ENCODE results near the gene MYOZ3.

DNA sequence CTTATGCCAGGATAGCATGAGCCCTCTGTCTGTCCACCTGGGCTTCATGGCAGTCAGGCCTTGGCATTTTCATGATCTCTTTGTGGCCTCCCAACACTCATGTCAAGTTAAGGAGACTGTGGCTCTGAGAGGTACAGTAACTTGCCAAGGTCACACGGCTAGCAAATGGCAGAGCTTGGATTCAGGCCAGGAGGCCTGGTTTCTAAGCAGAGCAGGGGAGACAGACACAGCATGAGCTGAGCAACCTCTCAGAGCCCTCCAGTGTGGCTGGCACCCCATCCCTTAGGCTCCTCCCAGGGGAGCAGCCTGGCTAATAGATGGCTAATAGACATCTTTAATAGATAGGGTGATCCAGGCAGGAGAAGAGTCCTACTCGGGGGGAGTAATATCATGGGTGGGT is 16.5 kb upstream of the MYOZ3 start:
- TF ChIP-seq EZH2 (IDR thresholded peaks at IDR 0.05; ENCODE audit: insufficient read depth, poor library complexity, severe bottlenecking) (no peak), EZH2phosphoT487 (IDR thresholded peaks at IDR 0.05; ENCODE audit: insufficient read depth, low read depth) (no peak)
